GM18868 (cell line): Measurements from ENCODE around the gene SHISA9.
"Not testable (repeated sequence)": the region's sequence is repeated elsewhere in the genome, so short reads cannot be mapped to it uniquely, and the experiment has no call there.

Source experiments
- ATAC-seq: cut with Tn5 transposase; IDR thresholded peaks from one replicate; pipeline ENCODE4 v1.9.1; 2021; ENCODE audit warnings: mild to moderate bottlenecking, moderate library complexity; ENCODE audit not compliant: unreplicated experiment

Gene SHISA9

DNA sequence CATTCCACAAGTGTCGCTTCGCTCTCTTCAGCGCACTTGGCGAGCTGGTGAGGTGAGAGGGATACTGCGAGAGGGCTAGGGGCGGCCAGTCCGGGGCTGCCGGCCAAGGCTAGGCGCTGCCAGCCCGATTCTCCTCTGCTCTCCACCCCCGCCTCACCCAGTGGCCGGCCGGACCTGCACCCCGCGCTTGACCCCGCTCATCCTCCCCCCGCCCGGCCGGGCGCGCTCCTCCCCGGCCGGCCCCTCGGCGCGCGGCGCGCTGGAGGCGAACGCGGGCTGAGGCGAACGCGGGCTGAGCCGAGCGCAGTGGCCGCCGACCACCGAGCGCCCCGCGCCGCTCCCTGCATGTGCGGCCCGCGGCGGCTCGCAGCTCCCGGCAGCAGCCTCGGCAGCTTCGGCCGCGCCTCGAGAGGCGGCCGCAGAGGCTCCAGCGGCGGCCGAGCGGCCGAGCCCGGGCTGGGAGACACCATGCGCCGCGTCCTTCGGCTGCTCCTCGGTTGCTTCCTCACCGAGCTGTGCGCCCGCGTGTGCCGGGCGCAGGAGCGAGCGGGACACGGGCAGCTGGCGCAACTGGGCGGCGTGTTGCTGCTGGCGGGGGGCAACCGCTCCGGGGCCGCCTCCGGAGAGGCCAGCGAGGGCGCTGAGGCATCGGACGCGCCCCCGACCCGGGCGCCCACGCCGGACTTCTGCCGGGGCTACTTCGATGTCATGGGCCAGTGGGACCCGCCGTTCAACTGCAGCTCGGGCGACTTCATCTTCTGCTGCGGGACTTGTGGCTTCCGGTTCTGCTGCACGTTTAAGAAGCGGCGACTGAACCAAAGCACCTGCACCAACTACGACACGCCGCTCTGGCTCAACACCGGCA, at the start of gene SHISA9:
Gene SHISA9 (plus strand): TSS at position 2 of the 865 bp plus-strand sequence.
- no peak for ATAC-seq

DNA sequence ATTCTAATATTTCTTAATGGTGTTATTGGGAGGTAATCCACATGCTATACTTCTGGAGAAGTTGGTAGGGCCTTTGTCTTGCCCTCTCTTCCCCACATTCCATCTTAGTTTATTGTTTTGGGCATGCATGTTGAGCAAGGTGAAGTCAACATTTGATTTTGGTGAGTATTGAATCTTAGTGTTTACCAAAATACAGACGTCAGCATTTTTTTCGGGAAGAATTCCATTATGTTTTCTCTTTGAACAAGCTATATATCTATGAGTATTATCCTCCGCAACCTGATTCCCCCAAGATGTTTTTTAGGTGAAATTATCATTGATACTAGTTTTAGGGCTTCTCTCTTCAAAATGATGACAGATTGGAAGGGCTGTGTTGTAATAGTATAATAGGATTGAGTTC, 47.4 kb upstream of the SHISA9 start:
- ATAC-seq: no peak

DNA sequence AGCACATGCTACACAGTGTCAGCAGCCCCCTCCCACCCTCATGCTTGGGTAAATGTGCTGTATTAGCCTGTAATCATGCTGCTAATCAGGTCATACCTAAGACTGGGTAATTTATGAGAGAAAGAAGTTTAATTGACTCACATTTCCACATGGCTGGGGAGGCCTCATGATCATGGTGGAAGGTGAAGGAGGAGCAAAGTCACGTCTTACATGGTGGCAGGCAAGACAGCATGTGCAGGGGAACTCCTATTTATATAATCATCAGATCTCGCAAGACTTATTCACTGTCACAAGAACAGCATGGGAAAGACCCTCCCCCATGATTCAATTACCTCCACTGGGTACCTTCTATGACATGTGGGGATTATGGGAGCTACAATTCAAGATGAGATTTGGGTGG, 44.0 kb upstream of the SHISA9 start:
- not testable (repeated sequence) for ATAC-seq

DNA sequence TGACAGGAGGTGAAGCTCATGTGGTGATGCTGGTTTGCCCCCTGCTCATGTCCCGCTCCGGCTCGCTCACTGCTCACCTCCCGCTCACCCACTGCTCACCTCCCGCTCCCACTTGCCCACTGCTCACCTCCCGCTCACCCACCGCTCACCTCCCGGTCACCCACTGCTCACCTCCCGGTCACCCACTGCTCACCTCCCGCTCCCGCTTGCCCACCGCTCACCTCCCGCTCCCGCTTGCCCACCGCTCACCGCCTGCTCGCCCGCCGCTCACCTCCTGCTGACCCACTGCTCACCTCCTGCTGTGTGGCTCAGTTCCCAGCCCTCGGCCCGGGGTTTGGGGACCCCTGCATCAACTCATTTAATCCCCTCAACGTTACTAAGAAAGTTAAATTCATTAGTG, 39.1 kb upstream of the SHISA9 start:
- no peak for ATAC-seq

DNA sequence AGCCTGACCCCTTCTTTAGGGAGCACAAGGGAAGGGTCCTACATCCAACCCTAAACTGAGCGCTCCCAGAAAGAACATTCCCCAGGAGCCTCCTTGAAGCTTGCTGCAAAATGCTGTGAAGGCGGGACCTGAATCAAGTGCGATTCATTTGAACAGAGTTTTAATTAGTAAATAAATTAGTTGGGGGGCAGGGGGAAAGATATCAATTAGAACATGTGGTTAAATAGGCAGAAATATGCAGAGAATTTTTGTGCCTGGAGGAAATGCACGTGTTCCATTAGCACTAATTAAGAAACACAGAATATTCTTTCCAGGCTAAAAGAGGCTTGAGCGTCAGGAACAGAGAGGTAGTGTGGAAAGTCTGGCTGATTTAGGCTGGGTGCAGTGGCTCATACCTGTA, 38.5 kb upstream of the SHISA9 start:
- ATAC-seq: no peak

DNA sequence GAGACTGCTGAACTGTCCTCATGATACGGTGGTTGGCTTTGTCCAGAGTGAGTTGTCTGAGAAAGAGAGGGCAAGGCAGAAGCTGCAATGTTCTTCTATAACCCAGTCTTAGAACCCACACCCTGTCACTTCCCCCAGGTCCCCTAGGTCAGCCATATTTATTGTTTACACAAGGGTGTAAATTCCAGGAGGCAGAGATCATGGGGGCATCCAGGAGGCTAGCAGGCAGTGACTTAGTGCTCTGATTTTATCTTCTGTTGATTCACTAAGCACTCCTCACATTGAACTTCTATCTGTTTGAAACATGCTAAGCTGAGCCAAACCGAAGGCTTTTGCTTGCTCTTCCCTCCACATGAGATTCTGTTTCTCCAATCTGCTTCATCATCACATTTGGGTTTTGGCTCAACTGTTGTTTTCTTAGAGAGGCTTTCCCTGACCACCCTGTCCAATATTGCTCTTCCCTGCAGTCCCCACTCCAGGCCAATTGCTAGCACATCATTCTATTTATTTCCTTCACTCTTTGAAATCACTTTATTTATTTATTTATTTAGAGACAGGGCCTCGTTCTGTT, 34.3 kb upstream of the SHISA9 start:
- ATAC-seq: no peak

DNA sequence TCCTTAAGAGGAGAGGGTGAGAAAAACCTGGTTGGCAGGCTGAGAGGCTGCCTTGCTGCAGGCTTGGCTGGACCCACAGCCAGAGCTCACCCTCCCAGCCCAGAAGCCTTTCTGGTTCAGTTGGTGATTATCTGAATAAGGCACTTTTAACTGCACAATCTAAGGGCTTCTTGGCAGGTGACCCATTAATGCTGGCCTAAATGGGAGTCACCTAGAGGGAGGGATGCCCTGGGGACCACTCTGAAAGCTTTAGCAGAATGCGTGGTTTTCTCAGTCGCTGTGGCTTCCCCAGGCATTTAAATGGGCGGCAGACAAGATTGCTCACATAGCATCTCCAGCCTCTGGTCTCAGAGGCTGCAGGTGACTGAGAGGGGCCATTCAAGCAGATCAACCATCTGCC, 33.2 kb upstream of the SHISA9 start:
- no peak for ATAC-seq

DNA sequence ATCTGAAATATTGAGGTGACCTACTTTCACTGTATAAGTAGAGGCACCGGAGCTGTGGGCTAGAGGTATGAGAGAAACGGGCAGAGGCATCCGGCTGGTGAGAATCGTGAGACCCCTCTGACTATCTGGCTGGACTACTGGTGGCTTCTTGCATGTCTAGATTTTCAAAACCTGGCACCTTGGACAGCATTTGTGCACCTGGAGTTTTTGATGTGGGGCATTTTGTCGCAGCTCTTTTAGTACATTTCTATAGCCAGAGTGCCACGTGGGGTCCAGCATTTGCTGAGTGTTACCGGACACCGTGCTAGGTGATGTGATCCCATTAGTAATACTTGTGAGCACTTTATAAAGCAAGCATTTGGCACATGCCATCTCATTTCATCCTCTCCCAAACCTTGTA, 32.6 kb upstream of the SHISA9 start:
- no peak for ATAC-seq

DNA sequence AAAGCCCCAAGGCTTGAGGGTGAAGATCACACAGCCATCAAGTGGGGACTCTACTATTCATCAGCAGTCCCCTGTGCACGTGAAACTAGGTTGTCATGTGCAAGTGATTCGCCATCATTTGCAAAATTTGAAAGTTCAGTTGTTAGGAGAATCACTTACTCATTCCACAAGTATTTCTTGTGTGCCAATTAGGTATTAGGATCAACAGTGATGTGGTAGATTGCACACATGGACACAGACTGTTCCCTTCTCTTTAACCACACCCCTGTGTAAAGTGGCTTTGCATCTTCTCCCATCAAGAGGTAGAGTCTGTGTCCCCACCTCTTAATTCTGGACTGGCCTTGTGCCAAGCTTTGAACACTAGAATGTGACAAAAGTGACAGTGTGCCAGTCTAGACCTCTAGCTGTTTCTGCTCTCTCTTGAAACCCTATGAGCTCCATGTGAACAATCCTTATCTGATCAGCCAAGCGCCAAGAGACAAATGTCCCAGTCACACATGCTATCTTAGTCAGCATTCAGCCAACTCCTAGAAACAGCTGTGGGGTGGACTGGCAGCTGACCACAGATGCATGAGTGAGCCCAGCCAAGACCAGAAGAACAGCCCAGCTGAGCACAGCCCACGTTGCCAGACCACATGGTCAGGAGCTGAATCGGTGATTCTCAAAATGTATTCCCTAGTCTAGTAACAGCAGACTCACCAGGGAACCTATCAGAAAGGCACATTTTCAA, 31.5 kb upstream of the SHISA9 start:
- no peak for ATAC-seq

DNA sequence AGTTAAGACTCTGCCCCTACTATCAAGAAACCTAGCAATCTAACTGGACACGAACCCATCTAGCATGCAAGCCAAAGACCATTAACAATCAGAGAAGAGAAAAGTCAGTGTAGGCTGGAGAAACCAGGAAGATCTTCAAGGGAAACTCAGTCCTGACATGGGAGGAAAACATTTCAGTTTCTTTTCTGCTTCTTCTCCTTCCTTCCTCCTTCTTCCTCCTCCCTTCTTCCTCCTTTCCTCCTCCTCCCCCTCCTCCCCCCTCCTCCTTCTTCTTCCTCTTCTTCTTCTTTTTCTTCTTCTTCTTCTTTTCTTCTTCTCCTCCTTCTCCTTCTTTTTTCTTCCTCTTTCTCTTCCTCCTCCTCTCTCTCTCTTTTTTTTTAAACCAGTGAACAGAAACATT, 29.6 kb upstream of the SHISA9 start:
- ATAC-seq: no peak

DNA sequence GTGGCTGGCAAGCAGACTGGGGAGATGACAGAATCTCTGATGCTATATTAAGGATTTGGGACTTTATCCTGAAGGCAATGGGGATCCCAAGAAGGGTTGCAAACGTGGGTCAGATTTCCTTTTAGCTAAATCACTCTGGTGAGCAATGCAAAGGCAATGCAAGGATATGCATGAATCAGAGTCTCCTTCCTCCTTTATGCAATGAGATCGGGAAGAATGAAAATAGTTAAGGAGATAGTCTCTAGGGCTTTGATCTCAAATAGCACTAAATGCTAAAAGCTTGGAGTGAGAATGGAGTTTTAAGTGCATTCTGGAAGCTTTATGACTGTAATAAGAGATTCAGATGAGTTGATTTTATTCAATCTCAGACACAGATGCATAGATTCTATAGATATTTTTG, 27.2 kb upstream of the SHISA9 start:
- ATAC-seq: no peak

DNA sequence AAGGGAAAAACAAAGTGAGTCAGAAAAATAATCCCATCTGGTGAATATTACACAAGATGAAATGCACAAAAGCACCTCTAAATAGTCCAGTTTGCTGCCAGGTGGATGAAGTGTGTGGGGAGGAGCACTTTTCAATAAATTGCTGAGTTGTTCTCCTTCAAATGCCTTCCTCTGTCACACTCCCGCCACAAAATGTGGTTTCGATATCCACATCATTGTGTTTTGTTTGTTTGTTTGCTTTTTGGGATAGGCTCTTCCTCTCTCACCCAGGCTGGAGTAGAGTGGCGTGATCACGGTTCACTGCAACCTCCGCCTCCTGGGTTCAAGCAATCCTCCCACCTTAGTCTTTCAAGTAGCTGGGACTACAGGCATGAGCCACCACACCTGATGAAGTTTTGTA, 24.6 kb upstream of the SHISA9 start:
- ATAC-seq: no peak

DNA sequence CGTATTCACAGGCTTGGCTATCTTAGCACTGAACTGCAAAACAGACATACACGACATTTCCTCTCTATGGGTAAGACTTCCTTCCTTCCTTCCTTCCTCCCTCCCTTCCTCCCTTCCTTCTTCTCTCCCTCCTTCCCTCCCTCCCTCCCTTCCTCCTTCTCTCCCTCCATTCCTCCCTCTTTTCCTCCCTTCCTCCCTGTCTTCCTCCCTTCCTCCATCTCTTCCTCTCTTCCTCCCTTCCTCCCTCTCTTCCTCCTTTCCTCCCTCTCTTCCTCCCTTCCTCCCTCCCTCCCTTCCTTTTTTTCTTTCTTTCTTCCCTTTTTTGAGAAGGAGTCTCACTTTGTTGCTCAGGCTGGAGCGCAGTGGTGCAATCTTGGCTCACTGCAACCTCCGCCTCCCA, 22.4 kb upstream of the SHISA9 start:
- no peak for ATAC-seq

DNA sequence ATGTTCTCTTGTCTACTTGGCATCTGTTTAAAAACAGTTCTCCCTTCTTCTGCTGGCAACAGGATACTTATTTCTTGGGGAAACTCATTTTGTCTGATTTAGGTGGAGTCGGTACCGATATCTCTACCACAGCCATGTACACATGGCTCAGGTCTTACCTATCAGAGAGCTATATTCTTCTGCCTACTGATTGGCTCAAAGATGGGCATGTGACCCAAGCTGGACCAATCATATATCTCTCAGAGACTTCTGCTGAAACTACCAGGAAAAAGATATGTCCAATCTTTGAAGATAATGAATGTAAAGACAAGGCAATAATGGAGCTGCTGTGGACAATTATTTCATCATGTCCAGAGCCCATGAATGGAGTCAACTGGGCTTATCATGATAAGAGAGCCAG, 21.6 kb upstream of the SHISA9 start:
- ATAC-seq: no peak

DNA sequence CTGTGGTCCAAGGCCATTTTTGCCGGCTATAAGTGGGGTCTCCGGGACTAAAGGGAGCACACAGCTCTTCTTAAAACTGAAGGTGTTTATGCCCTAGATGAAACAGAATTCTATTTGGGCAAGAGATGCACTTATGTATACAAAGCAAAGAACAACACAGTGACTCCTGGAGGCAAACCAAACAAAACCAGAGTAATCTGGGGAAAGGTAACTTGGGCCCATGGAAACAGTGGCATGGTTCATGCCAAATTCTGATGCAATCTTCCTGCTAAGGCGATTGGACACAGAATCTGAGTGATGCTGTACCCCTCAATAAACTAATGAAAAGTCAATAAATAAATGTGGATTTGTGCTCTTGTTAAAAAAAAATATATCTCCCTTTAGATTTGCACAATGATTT, 20.2 kb upstream of the SHISA9 start:
- ATAC-seq: no peak

DNA sequence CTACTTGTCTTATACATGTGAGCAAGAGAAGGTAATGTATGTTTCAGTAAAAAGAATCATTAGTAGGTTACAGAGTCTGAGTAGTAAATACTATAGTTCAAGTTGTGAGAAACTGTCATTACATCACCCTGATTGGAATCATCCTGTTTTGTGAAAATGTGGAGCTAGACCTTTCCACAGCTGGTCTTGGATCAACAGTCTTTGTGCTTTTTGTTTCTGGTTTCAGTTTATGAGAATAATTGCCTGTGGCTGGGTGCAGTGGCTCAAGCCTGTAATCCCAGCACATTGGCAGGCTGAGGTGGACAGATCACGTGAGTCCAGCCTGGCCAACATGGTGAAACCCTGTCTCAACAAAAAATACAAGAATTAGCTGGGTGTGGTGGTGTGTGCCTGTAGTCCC, 19.7 kb upstream of the SHISA9 start:
- ATAC-seq: no peak

DNA sequence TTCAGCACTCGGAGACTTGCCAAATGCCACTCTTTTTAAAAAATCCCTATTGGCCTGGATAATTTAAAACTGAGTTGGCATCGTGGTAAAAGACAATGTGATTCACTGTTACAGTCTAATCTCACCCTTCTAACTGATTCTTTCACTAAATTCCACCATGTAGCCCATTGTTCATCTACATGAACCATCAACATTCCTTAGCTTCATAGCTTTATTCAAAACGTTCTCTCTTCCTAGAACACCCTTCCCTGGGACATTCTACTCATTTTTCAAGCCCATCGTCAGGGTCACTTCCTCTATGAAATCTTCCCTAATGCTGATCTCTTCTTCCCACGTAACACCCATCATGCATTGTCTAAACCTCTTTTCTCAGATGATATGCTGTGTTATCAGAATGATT, 15.7 kb upstream of the SHISA9 start:
- no peak for ATAC-seq

DNA sequence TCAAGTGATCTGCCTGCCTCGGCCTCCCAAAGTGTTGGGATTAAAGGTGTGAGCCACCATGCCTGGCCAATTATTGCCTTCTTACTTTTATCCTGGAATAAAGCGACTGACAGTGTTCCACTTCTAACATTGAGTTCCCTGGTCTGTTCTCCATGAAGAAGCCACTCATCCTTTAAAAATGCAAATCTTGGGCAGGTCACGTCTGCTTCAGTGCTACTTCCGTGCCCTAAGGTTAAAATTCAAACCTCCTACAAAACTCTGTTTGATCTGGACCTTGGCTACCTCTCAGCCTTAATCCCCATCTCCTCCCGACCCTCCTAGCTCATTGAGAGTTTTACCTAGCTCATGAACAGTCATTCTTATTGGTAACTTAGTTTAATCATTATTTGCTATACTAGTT, 9.6 kb upstream of the SHISA9 start:
- ATAC-seq: no peak

DNA sequence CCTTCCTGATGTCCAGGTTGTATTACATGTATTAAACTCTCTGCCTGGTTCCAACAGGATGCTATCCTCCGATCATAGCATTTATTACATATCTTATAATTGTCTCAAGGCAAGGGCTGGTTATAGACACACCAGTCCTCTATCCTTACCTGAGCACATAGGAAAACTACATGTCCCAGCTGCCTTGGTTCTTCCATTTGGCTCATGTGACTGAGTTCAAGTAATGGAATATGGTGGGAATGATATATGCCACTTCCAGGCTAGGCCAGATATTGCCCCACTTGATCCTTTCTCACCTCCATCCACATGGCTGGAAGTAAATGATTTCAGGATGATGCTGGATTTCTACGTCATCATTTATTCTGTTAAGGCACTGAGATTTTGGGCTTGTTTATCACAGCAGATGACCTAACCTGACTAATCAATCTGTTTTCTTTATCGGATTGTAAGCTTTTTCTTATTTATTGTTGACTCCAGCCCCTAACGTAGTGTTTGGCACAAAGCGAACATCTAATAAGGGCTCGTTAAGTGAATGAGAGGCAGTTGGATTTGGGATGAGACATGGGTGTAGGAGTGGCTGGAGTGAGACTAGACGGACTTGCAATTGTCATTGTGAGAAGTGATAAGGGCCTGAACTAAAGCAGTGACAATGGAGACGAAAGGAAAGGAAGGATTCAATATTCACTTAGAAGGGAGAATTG, 8.2 kb upstream of the SHISA9 start:
- no peak for ATAC-seq

DNA sequence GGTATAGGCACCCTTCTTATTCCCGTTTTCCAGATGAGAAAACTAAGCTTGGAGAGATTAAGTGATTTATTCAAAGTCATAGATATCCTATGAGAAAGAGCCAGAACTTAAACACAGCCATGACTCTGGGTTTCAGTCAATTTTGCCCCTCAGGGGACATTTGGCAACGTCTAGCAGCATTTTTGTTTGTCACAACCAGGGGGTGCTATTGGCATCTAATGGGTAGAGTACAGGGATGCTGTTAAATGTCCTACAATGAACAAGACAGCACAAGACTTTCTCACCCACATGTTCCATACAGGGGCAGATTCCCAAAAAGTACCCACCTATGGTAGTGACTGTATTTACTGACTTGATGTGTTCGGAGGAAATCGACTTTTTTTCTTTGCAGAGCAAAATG, 4.8 kb upstream of the SHISA9 start:
- ATAC-seq: no peak

DNA sequence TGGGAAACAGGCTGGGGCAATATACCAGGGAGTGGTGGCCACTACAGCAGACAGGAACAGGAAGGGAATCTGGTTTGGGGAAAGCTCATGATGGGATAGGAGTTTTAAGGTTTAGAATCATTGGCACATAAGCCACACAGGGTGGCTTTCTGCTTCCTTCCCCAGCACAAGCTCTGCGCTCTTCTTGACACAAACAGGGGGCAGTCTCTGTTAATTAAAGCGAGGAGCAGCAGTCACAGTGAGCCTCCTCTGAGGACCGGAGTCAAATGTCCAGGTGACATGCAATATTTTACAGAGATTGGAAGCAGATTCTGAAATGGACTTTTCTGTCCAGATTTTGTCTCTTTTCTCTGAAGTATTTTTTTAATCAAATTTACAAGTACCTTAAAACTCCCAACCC, 2.8 kb upstream of the SHISA9 start:
- no peak for ATAC-seq
